Thoracic aorta (tissue), 2 donors: ENCODE data around the gene SIPA1L3. TPM values are rescaled to one million over a fixed set of nuclear protein-coding genes. Genes with fewer than 3 reads are reported as not detected.

ENCODE experiments used
- ATAC-seq: fragments of 150-250 bp; one replicate; pipeline ENCODE4 v1.8.0; 2017; ENCODE audit warnings: low read depth; ENCODE audit not compliant: insufficient number of reproducible peaks, low FRiP score
- DNase-seq: peaks from one replicate; pipeline ENCODE4 v3.0.0-alpha.2; 2020; ENCODE audit warnings: low spot score
- H3K27ac ChIP-seq, 2 donors: fragments of 200-600 bp; sonication (generic); 1 replicate in 1 of 2; 2 replicates in 1 of 2; pipeline ENCODE4 v1.5.1; 2016; ENCODE audit warnings: mild to moderate bottlenecking in 2 of 2, moderate library complexity in 2 of 2
- H3K27me3 ChIP-seq: fragments of 200-600 bp; sonication (generic); replicated peaks from 2 replicates; pipeline ENCODE4 v1.6.0; 2016; ENCODE audit warnings: mild to moderate bottlenecking; ENCODE audit not compliant: insufficient read depth
- H3K36me3 ChIP-seq: fragments of 200-600 bp; sonication (generic); one replicate; pipeline ENCODE4 v1.5.1; 2016
- H3K4me1 ChIP-seq, 2 donors: fragments of 200-600 bp; sonication (generic); 1 replicate in 1 of 2; 2 replicates in 1 of 2; pipeline versions ENCODE4 v1.5.1 to v1.6.0; 2016; ENCODE audit warnings: low read depth in 2 of 2, mild to moderate bottlenecking in 1 of 2; ENCODE audit not compliant: control insufficient read depth in 1 of 2
- H3K4me3 ChIP-seq: fragments of 200-600 bp; sonication (generic); 2 replicates; pipeline ENCODE4 v1.5.1; 2016; ENCODE audit warnings: mild to moderate bottlenecking
- H3K9me3 ChIP-seq: fragments of 200-600 bp; sonication (generic); 2 replicates; pipeline ENCODE4 v1.5.1; 2016
- total RNA-seq, 2 donors: library from RNA; depleted of rRNA; stranded (reverse); fragments of >200 nt; gene quantifications; one replicate each; pipeline versions ENCODE4 v1.1.0 to v1.2.3, GENCODE V29; 2016
- TF ChIP-seq, protein P1 (sequence below): fragments of 200-600 bp; sonication (generic); IDR thresholded peaks from one replicate; pipeline ENCODE4 v1.5.1; 2019; ENCODE audit warnings: antibody characterized with exemption

Gene SIPA1L3
- total RNA-seq, 2 donors from 2014 or later, result 14.5 to 39.4 TPM

DNA sequence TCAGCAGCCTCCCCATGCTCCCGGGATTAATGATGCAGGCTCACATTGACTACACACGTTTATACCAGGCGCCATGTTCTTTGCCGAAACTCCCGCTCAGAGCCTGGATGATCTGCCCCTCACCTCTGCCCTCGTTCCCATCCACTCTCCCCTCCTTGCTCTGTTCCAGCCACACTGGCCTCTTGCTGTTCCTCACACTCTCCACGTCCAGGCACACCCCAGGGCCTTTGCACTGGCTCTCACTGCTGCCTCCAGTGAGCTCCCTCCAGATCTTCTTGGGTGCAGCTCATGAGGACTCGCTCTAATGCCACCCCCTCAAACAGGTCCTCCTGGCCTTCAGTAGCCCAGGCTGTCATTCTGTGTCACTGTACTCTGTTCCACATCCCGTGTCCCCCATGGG is 277.8 kb downstream of the SIPA1L3 start:
- ATAC-seq, result no peak

DNA sequence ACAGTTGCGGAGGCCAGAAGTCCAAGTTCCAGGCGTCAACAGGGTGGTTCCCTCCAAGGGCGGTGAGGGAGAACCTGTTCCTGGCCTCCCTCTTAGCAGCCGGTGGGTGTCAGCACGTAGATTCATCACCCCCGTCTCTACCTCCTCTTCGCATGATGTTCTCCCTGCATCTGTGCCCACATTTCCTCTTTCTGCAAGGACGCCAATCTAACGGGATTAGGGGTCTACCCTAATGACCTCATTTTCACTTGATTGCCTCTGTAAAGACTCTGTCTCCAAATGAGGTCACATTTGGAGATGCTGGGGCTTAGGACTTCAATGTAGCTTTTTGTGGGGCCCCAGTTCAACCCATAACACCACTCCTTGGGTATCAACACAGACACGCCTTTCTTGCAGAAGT is 278.6 kb downstream of the SIPA1L3 start:
- Histone ChIP-seq H3K4me3 (no peak overlapping the region), H3K9me3 (peaks cover under 1% of the 10 kb centered on the region), H3K36me3 (peaks cover 3% of the 10 kb centered on the region), H3K4me1 (peaks cover 0 to 11% of the 10 kb centered on the region in 2 donors), H3K27me3 (no peaks in the 10 kb centered on the region), H3K27ac (no peak overlapping the region)
- no peak for DNase-seq
- TF ChIP-seq, protein P1, sequence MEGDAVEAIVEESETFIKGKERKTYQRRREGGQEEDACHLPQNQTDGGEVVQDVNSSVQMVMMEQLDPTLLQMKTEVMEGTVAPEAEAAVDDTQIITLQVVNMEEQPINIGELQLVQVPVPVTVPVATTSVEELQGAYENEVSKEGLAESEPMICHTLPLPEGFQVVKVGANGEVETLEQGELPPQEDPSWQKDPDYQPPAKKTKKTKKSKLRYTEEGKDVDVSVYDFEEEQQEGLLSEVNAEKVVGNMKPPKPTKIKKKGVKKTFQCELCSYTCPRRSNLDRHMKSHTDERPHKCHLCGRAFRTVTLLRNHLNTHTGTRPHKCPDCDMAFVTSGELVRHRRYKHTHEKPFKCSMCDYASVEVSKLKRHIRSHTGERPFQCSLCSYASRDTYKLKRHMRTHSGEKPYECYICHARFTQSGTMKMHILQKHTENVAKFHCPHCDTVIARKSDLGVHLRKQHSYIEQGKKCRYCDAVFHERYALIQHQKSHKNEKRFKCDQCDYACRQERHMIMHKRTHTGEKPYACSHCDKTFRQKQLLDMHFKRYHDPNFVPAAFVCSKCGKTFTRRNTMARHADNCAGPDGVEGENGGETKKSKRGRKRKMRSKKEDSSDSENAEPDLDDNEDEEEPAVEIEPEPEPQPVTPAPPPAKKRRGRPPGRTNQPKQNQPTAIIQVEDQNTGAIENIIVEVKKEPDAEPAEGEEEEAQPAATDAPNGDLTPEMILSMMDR, result no peak
- no peak for ATAC-seq

More for the DNA sequence above, 277.8 kb downstream of the SIPA1L3 start:
- no peak for DNase-seq
- no peak overlapping the region for H3K4me3 ChIP-seq
- H3K27me3 ChIP-seq, result no peaks in the 10 kb centered on the region
- H3K27ac ChIP-seq, result no peak overlapping the region
- TF ChIP-seq, protein P1, result no peak
- H3K36me3 ChIP-seq, result peaks cover 3% of the 10 kb centered on the region
- peaks cover 0 to 11% of the 10 kb centered on the region in 2 donors for H3K4me1 ChIP-seq
- H3K9me3 ChIP-seq, result peaks cover 8% of the 10 kb centered on the region

DNA sequence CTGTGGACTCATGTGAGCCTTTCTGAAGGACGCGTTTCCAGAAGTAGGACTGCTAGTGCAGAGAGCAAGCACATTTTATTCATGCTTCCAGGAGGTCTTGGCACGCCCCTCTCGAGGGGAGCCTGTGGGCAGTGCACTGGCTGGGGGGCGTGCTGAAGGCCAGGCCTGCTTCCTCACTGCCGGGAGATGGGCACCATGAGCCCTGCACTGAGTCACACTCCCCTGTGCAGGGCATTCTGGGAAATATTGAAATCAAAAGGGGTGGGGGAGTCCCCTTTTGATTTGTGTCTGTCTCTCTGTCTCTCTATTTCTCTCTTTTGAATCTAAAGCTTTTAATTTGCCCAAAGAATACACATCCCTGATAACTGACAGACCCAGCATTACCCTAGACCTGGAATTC is 283.1 kb downstream of the SIPA1L3 start:
- TF ChIP-seq, protein P1, result no peak
- Histone ChIP-seq H3K27me3 (no peaks in the 10 kb centered on the region), H3K27ac (no peak overlapping the region), H3K4me1 (no peaks in the 10 kb centered on the region), H3K36me3 (peaks cover 2% of the 10 kb centered on the region), H3K9me3 (no peaks in the 10 kb centered on the region), H3K4me3 (no peak overlapping the region)
- no peak for DNase-seq
- ATAC-seq, result no peak

DNA sequence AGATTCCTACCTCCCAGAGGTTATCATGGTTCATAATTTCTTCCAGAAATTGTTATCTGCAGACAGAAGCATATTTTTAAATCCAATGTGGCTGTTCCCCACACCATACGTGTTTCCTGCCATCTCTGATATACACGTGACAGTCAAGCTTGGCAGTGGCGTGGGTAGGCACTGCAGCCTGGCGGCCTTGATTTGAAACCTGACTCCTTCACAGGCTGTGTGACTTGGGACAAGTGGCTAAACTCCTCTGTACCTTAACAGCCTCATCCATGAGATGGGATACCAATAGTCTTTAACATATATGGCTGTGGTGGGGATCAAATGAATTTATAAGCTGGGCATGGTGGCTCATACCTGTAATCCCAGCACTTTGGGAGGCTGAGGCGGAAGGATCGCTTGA is 283.8 kb downstream of the SIPA1L3 start:
- DNase-seq (no peak), ATAC-seq (no peak)
- H3K36me3 ChIP-seq, result peaks cover 2% of the 10 kb centered on the region
- TF ChIP-seq, protein P1, result no peak
- H3K4me1 ChIP-seq, result no peaks in the 10 kb centered on the region
- no peaks in the 10 kb centered on the region for H3K9me3 ChIP-seq
- no peaks in the 10 kb centered on the region for H3K27me3 ChIP-seq
- no peak overlapping the region for H3K27ac ChIP-seq
- H3K4me3 ChIP-seq, result no peak overlapping the region

DNA sequence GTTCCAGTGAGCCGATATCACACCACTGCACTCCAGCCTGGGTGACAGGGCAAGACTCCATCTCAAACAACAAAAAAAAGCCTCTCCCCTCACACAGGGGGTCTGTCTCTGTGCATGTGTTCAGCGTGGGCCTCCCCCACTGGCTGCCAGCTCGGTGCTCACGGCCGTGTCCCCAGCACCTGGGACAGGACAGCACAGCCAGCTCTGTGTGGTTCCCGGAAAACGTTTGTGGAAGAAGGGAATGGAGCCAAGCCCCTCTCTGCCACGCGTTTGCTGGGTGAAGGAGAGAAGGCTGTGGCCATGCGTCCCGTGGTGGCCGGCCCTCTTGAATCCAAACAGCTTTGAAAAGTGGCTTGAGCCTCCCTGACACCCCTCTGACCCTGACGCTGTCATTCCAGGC is 284.7 kb downstream of the SIPA1L3 start:
- H3K27me3 ChIP-seq, result no peaks in the 10 kb centered on the region
- no peak overlapping the region for H3K4me3 ChIP-seq
- H3K36me3 ChIP-seq, result peaks cover 2% of the 10 kb centered on the region
- no peaks in the 10 kb centered on the region for H3K9me3 ChIP-seq
- H3K27ac ChIP-seq, result no peak overlapping the region
- ATAC-seq (no peak), DNase-seq (no peak)
- H3K4me1 ChIP-seq, result no peaks in the 10 kb centered on the region
- TF ChIP-seq, protein P1, result no peak
